ENCODE measurements around the gene PANK1. TPM values are rescaled to one million over a fixed set of nuclear protein-coding genes. Genes with fewer than 3 reads are reported as not detected.

The PANK1 gene
- total RNA-seq, 1 donor from 2014 or later: 38.0 TPM

DNA sequence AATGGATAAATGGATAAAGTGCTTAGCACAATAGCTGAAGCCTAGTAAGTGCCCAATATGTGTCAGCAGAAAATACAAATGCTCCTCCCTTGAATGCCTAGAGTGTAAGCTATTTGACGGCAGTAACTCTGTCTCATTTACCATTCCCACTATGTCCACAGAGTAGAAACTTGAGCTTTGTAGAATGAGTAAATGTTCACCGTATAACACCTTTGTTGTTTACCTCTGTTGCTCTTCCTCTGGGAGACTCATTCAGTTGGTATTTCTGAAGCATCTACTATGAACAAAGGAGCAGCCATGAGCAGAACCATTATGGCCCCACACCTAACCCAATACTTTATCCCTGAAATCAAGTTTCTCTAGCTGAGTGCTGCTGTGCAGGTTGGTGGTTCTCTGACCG lies 101.2 kb downstream of the PANK1 start:
- no peak for DNase-seq (ENCODE audit: low spot score, unreplicated experiment)
- Mint-ChIP-seq H3K36me3 (ENCODE audit: insufficient read depth) (peaks cover 21% of the 10 kb centered on the region), H3K4me3 (ENCODE audit: low read depth) (no peak overlapping the region), H3K9me3 (ENCODE audit: low read depth) (peaks cover 14% of the 10 kb centered on the region), H3K27ac (no peak overlapping the region), H3K4me1 (ENCODE audit: low read depth) (peaks cover 13% of the 10 kb centered on the region), H3K27me3 (peaks cover 7% of the 10 kb centered on the region)
- TF ChIP-seq, protein P1, sequence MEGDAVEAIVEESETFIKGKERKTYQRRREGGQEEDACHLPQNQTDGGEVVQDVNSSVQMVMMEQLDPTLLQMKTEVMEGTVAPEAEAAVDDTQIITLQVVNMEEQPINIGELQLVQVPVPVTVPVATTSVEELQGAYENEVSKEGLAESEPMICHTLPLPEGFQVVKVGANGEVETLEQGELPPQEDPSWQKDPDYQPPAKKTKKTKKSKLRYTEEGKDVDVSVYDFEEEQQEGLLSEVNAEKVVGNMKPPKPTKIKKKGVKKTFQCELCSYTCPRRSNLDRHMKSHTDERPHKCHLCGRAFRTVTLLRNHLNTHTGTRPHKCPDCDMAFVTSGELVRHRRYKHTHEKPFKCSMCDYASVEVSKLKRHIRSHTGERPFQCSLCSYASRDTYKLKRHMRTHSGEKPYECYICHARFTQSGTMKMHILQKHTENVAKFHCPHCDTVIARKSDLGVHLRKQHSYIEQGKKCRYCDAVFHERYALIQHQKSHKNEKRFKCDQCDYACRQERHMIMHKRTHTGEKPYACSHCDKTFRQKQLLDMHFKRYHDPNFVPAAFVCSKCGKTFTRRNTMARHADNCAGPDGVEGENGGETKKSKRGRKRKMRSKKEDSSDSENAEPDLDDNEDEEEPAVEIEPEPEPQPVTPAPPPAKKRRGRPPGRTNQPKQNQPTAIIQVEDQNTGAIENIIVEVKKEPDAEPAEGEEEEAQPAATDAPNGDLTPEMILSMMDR (IDR thresholded peaks at IDR 0.05; ENCODE audit: unreplicated experiment): no peak

DNA sequence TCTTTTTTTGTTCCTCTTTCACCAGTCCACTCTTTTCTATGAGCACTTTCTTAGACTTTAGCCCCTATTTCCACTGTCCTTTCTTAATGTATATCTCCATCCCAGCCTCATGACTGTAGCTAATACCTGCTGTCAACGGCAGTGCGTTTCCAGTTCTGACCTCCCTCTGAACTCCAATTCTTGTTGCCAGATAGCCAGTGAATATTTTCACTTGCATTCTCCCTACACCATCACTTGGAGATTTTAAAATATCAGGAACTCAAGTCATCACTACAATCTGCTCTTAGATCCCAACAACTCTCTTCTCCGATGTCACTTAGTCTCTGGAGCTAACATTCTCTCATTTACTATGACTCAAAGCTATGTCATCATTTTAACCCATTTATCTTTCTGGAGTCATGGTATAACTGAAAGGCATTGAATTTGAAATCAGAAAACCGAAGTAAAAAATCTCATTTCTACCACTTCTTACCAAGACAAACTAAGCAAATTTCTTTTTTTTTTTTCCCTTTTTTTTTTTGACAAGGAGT lies 104.6 kb downstream of the PANK1 start:
- peaks cover 14% of the 10 kb centered on the region for H3K36me3 Mint-ChIP-seq (ENCODE audit: insufficient read depth)
- H3K4me1 Mint-ChIP-seq (ENCODE audit: low read depth): peaks cover 1% of the 10 kb centered on the region
- peak overlapping the region; percentile 1 for H3K27ac Mint-ChIP-seq
- peaks cover 6% of the 10 kb centered on the region for H3K9me3 Mint-ChIP-seq (ENCODE audit: low read depth)
- no peak for DNase-seq (ENCODE audit: low spot score, unreplicated experiment)
- TF ChIP-seq, protein P1 (IDR thresholded peaks at IDR 0.05; ENCODE audit: unreplicated experiment): no peak
- no peak overlapping the region for H3K4me3 Mint-ChIP-seq (ENCODE audit: low read depth)
- peaks cover 25% of the 10 kb centered on the region for H3K27me3 Mint-ChIP-seq

DNA sequence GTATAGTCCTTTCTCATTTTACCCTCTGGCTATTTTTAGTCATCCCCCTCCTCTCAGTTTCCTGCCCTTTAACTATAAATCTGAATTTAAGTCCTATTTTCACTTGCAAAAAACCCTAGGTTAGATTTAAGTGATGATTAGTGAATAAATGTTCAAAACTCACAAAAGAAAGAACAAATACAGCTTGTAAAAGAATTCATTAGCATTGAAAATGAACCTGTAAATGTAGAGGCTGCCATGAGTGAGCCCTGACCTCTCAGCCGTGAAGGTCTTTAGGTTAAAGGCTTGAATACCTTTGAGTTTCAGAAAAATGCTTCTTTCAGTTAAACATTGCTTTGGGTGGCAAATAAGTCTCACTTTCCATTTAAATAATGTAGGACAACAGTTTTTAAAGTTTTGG lies 107.7 kb downstream of the PANK1 start:
- TF ChIP-seq, protein P1 (IDR thresholded peaks at IDR 0.05; ENCODE audit: unreplicated experiment): no peak
- peak overlapping the region; percentile 47 for H3K4me3 Mint-ChIP-seq (ENCODE audit: low read depth)
- peaks cover 45% of the 10 kb centered on the region for H3K27me3 Mint-ChIP-seq
- H3K27ac Mint-ChIP-seq: no peak overlapping the region
- H3K9me3 Mint-ChIP-seq (ENCODE audit: low read depth): no peaks in the 10 kb centered on the region
- no peak for DNase-seq (ENCODE audit: low spot score, unreplicated experiment)
- H3K4me1 Mint-ChIP-seq (ENCODE audit: low read depth): peaks cover 5% of the 10 kb centered on the region
- H3K36me3 Mint-ChIP-seq (ENCODE audit: insufficient read depth): no peaks in the 10 kb centered on the region

DNA sequence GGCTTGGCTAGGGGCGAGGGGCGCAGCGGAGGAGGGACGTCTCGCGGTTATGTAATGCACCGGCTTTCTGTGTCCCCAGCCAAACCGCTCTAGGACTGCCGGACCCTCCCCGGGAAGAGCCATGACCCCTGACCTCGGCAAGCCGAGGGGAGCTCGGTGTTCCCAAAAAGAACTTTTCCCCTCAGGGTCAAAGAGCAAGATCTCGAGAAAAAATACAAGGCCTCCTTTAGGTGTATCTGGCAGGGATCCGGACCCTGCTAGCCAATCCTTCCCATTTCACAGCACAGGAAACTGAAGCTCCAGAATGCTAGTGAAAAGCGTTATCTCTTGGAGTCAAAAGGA lies 109.1 kb downstream of the PANK1 start:
- H3K4me1 Mint-ChIP-seq (ENCODE audit: low read depth): peaks cover 5% of the 10 kb centered on the region
- peaks cover 48% of the 10 kb centered on the region for H3K27me3 Mint-ChIP-seq
- TF ChIP-seq, protein P1 (IDR thresholded peaks at IDR 0.05; ENCODE audit: unreplicated experiment): no peak
- H3K36me3 Mint-ChIP-seq (ENCODE audit: insufficient read depth): peaks cover 1% of the 10 kb centered on the region
- H3K9me3 Mint-ChIP-seq (ENCODE audit: low read depth): no peaks in the 10 kb centered on the region
- H3K27ac Mint-ChIP-seq: peak overlapping the region; percentile 41
- H3K4me3 Mint-ChIP-seq (ENCODE audit: low read depth): peak overlapping the region; percentile 76
- DNase-seq (ENCODE audit: low spot score, unreplicated experiment): no peak

DNA sequence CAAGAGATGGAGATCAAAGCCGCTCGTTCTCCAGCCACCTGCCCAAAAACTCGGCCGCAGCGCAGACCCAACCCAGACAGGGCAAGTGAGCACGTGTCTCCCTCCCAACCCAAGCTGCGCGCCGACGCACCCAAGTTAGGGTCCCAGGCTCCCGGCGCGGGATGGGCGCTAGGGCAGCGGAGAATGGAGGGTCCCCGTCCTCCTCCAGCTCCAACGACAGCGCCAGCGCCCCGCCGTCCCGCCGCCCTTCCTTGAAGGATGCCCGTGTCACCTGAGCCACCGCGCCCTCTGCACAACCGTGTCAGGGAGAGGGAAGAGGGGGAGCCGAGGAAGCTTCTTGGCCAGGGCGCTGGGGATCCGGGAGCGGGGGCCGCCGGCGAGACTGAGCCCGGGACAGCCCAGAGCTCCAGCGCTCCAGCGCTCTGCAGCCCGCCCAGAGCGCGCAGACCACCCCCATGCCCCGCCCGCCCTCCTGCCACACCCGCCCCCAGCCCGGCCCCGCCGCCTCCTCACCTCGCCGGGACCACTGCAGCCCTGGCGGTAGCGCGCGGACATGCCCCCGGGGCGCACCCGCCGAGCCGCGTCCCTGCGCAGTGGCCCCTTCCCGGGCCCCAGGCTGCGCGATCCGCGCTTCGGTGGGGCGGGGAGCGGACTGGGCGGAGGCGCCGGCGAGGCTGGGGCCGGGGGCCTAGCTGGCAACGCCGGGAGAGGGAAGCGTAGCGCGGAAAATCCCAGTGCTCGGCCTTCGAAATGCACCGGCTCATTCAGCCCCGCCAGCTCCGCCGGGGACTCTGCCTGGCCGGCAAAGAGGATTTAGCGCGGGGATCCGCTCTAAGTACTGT lies 109.7 kb downstream of the PANK1 start, which contains the start of gene SLC16A12:
Gene SLC16A12, minus strand, starts transcription at position 424 of the 842 bp plus-strand sequence. CDS start 73,016 bp downstream, outside the sequence.
- Mint-ChIP-seq H3K27me3 (peaks cover 45% of the 10 kb centered on the region), H3K36me3 (ENCODE audit: insufficient read depth) (peaks cover 4% of the 10 kb centered on the region), H3K9me3 (ENCODE audit: low read depth) (peaks cover 4% of the 10 kb centered on the region), H3K27ac (peak within 1 kb of the TSS; percentile 80), H3K4me3 (ENCODE audit: low read depth) (peak within 1 kb of the TSS; percentile 76), H3K4me1 (ENCODE audit: low read depth) (peaks cover 5% of the 10 kb centered on the region)
- DNase-seq (ENCODE audit: low spot score, unreplicated experiment): peak; percentile 66
- TF ChIP-seq, protein P1 (IDR thresholded peaks at IDR 0.05; ENCODE audit: unreplicated experiment): peak; percentile 57

All from progenitor cell of endocrine pancreas (in vitro differentiated cells).